ENCODE measurements around the gene NPS. TPM values are rescaled to one million over a fixed set of nuclear protein-coding genes. Genes with fewer than 3 reads are reported as not detected.

NPS gene
- total RNA-seq: not detected

GRCh38 chr10:127549009-127549408 is at the start of gene NPS:
NPS (plus strand) TSS chr10:127549309; CDS start chr10:127549369, 60 bp downstream.

Other genes starting within 250 kb of the NPS start
- gene FOXI2, start 187.9 kb downstream of the NPS start, total RNA-seq: not detected

Data from camera-type eye (tissue), 1 donor.